ENCODE measurements around the gene STXBP1. TPM values are rescaled to one million over a fixed set of nuclear protein-coding genes. Genes with fewer than 3 reads are reported as not detected.
A peak's percentile ranks its signal among the peaks of the same experiment; 100 is the strongest.

Gene STXBP1
- total and polyA plus RNA-seq, 4 donors, result 19.2 to 65.8 (median 46.7) TPM

DNA sequence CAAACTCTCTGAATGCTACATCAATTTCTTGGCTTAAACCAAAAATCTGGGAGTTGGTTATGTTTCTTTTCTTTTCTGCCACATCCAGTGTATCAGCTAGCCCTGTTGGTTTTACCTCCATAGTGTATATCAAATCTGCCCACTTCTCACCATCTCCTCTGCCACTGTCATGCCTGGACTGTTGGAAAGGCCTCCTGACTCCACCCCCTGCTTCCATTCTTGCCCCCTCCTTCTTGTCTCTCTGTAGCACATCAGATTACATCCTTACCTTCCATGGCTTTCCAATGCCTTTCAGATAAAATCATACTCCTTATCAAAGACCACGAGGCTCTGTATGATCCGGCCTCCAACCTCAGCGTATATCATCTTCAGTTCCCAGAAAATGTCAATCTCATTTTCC lies 35.4 kb downstream of the STXBP1 start:
- no peak overlapping the region for H3K4me3 ChIP-seq
- TF ChIP-seq, protein P1, sequence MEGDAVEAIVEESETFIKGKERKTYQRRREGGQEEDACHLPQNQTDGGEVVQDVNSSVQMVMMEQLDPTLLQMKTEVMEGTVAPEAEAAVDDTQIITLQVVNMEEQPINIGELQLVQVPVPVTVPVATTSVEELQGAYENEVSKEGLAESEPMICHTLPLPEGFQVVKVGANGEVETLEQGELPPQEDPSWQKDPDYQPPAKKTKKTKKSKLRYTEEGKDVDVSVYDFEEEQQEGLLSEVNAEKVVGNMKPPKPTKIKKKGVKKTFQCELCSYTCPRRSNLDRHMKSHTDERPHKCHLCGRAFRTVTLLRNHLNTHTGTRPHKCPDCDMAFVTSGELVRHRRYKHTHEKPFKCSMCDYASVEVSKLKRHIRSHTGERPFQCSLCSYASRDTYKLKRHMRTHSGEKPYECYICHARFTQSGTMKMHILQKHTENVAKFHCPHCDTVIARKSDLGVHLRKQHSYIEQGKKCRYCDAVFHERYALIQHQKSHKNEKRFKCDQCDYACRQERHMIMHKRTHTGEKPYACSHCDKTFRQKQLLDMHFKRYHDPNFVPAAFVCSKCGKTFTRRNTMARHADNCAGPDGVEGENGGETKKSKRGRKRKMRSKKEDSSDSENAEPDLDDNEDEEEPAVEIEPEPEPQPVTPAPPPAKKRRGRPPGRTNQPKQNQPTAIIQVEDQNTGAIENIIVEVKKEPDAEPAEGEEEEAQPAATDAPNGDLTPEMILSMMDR (IDR thresholded peaks at IDR 0.05; ENCODE audit: control extremely low read depth, extremely low read depth), result no peak
- ATAC-seq (ENCODE audit: insufficient read depth, low FRiP score), result no peak
- no peak overlapping the region for H3K27ac ChIP-seq (ENCODE audit: low read depth in 1 of 2, low read length in 1 of 2)
- peaks cover 6 to 13% (median 8%) of the 10 kb centered on the region in 5 donors for H3K4me1 ChIP-seq (ENCODE audit: control insufficient read depth in 5 of 5, insufficient read depth in 5 of 5, low read length in 5 of 5)
- H3K9me3 ChIP-seq (ENCODE audit: control insufficient read depth in 4 of 4, insufficient read depth in 3 of 4, low read length in 3 of 4), result no peaks in the 10 kb centered on the region
- no peaks in the 10 kb centered on the region for H3K27me3 ChIP-seq (ENCODE audit: control insufficient read depth in 3 of 3, insufficient read depth in 3 of 3, low read length in 2 of 3)
- WGBS, 2 donors, result 70 to 91% methylated on average over 3 of the region's 3 CpGs
- H3K9ac ChIP-seq (ENCODE audit: insufficient read depth in 1 of 2, low read length in 2 of 2), result no peak overlapping the region
- peaks cover 0 to 3% (median 0%) of the 10 kb centered on the region in 4 donors for H3K36me3 ChIP-seq (ENCODE audit: control insufficient read depth in 4 of 4, insufficient read depth in 4 of 4, low read length in 4 of 4)
- DNase-seq, result no peak

DNA sequence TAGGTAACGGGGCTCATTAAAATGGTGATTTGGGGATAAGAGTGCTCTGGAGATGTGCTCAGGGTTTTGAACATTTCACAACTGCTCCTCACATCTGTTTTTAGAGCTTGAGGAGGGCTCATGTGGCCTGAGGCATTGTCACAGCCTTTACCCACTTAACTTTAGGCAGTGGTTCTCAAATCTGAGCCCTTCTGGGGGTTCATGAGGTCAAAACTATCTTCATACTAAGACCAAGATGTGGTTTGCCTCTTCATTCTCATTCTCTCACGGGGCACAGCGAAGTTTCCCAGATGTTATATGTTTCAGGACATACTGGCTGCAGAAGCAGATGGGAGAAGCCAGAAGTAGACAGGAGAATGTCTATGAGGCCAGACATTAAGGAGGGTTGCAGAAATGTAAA lies 38.4 kb downstream of the STXBP1 start:
- WGBS, 2 donors, result 84 to 97% methylated on average over 3 of the region's 3 CpGs
- no peak overlapping the region for H3K4me3 ChIP-seq
- H3K36me3 ChIP-seq (ENCODE audit: control insufficient read depth in 4 of 4, insufficient read depth in 4 of 4, low read length in 4 of 4), result peaks cover 3 to 16% (median 7%) of the 10 kb centered on the region in 4 donors
- no peak for ATAC-seq (ENCODE audit: insufficient read depth, low FRiP score)
- no peaks in the 10 kb centered on the region for H3K9me3 ChIP-seq (ENCODE audit: control insufficient read depth in 4 of 4, insufficient read depth in 3 of 4, low read length in 3 of 4)
- TF ChIP-seq, protein P1 (IDR thresholded peaks at IDR 0.05; ENCODE audit: control extremely low read depth, extremely low read depth), result no peak
- H3K4me1 ChIP-seq (ENCODE audit: control insufficient read depth in 5 of 5, insufficient read depth in 5 of 5, low read length in 5 of 5), result peaks cover 4 to 8% (median 6%) of the 10 kb centered on the region in 5 donors
- no peak overlapping the region for H3K27ac ChIP-seq (ENCODE audit: low read depth in 1 of 2, low read length in 1 of 2)
- H3K9ac ChIP-seq (ENCODE audit: insufficient read depth in 1 of 2, low read length in 2 of 2), result no peak overlapping the region
- peak in 1 of 3 donors; percentile 44 for DNase-seq
- no peaks in the 10 kb centered on the region for H3K27me3 ChIP-seq (ENCODE audit: control insufficient read depth in 3 of 3, insufficient read depth in 3 of 3, low read length in 2 of 3)

DNA sequence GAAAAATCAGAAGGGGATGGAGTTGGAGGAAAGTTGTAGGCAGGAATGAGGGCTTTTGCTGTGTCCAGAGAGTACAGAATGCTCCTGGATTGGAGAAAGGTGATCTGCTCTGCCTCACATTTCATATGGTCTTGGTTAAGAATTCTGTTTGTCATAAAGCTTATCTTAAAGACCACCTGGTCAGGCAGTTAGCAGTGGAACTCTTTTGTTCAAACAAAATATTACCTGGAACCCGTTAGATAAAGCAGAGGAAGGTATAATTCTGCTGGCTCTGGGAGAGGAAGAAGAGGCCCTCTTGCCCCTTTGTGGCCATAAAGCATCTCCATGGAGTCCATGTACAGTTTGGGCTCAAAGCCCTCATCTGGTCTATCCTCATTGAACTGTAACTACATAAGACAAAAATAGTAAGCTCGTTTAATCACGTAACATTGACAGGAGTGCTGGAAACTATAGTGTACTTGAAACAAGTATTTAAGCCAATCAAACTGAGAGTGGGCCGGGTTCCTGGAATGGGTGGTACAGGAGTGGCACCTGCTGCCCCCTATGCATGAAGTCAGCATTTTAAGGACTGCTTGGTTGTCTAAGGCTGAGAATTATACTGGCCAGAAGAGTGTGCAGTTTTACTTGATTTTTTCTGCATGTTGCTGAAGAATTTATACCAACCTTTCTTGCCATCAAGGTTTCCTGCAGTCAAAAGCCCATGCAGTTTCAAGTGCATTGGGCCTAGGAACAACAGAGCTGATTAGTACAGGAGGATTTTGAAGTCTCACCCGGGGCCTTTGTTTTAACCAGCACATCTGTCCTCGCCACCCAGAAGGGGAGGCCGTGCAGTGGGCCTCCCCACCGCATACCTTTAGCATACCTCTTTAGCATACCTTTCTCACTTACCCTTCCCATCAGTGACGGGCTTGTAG lies 39.9 kb downstream of the STXBP1 start:
- Histone ChIP-seq H3K9me3 (ENCODE audit: control insufficient read depth in 4 of 4, insufficient read depth in 3 of 4, low read length in 3 of 4) (no peaks in the 10 kb centered on the region), H3K4me3 (no peak overlapping the region), H3K27ac (ENCODE audit: low read depth in 1 of 2, low read length in 1 of 2) (no peak overlapping the region), H3K36me3 (ENCODE audit: control insufficient read depth in 4 of 4, insufficient read depth in 4 of 4, low read length in 4 of 4) (peaks cover 3 to 16% (median 7%) of the 10 kb centered on the region in 4 donors), H3K4me1 (ENCODE audit: control insufficient read depth in 5 of 5, insufficient read depth in 5 of 5, low read length in 5 of 5) (peaks cover 3 to 8% (median 4%) of the 10 kb centered on the region in 5 donors), H3K9ac (ENCODE audit: insufficient read depth in 1 of 2, low read length in 2 of 2) (no peak overlapping the region), H3K27me3 (ENCODE audit: control insufficient read depth in 3 of 3, insufficient read depth in 3 of 3, low read length in 2 of 3) (no peaks in the 10 kb centered on the region)
- WGBS, 2 donors, result 67 to 77% methylated on average over 9 of the region's 9 CpGs
- TF ChIP-seq, protein P1 (IDR thresholded peaks at IDR 0.05; ENCODE audit: control extremely low read depth, extremely low read depth), result no peak
- DNase-seq (peak in 2 of 3 donors; percentile 13 to 46), ATAC-seq (ENCODE audit: insufficient read depth, low FRiP score) (no peak)
